HG03432 (cell line): ENCODE data around the gene UBE3B.

Experiments used
- ATAC-seq: cut with Tn5 transposase; IDR thresholded peaks from one replicate; pipeline ENCODE4 v1.9.1; 2021; ENCODE audit warnings: mild to moderate bottlenecking, moderate library complexity; ENCODE audit not compliant: unreplicated experiment

UBE3B gene

DNA sequence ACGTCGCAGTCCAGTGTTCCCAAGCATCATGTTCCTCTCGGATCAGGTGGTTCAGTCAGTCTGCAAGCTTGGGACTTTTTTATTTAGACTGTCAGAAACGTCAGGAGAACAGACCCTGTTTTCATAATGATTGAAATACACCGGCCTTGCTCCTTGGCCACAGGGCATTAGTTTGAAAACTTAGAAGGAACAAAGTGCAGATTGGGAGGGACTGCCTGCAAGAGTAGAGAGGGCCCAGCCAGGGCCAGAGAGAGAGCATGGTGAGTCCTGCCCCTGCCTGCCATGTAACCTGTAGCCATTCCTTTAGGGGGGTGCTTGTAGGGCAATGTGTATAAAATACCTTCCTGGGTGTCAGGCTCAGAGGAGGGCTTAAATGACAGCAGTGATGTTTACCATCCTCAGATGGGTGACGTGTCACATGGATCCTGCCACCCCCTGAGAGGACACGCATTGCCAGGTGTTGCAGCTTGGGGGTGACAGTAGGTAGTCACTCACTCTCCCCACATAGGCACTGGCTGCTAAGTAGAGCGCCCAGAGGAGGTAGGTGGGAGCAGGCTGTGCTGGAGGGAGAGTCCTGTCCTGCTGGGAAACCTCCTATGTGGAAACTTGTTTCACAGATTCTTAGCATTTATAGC, 50.2 kb downstream of the UBE3B start:
- ATAC-seq, result no peak

DNA sequence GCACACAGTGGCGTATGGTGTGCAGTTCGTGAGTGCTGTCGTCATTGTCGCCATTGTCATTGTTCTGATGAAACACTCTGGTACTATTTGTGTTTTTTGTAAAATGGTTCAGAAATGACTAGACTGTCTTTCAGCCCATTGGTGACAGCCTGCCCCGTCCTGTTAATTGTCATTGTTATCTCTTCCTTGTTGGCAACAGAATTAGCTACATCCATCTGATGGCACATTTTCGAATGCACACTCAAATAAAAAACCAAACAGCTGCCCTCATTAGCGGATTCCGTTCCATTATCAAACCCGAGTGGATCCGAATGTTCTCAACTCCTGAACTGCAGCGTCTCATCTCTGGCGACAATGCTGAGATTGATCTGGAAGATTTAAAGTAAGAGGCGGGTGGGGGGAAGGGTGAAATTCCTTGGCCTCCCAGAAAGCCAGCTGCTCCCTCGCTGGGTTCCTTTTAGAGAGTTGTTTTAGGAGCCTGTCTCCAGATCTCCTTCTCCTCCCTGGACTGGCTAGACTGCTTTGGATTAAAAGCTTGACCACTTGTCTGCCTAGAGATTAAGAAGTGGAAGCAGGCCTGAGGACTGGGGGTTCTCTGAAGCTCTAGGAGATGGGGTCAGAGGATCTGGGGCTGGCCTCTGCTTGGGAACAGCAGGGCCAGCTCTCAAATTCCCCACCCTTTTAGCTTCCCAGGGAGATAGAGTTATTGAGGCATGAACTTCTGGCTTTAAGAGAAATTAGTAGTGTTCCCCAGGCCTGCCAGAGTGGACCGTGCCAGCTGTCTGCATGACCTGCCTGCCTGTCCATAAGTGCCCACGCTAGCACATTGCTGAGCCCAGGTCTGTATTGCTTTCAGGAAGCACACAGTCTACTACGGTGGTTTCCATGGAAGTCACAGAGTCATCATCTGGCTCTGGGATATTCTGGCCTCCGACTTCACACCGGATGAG, 52.5 kb downstream of the UBE3B start:
- no peak for ATAC-seq

DNA sequence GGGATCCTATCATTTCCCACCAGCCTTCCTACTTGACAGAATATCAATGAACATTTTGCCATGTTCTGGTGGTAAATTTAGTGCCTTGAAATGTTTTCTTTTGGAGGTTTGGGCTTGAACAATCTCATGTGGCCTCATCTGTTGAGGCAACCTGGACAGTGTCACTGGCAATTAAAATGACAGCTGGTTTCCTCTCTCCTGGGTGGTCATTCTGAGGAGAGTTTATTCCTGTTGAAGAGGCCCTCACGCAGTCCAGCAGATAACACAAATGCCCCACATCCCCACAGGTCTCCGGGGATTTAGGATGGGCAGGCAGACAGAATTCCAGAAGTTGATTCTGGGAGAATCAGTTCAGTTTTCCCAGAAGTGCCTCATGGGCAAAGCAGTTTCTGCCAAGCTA, 54.0 kb downstream of the UBE3B start:
- ATAC-seq, result no peak

DNA sequence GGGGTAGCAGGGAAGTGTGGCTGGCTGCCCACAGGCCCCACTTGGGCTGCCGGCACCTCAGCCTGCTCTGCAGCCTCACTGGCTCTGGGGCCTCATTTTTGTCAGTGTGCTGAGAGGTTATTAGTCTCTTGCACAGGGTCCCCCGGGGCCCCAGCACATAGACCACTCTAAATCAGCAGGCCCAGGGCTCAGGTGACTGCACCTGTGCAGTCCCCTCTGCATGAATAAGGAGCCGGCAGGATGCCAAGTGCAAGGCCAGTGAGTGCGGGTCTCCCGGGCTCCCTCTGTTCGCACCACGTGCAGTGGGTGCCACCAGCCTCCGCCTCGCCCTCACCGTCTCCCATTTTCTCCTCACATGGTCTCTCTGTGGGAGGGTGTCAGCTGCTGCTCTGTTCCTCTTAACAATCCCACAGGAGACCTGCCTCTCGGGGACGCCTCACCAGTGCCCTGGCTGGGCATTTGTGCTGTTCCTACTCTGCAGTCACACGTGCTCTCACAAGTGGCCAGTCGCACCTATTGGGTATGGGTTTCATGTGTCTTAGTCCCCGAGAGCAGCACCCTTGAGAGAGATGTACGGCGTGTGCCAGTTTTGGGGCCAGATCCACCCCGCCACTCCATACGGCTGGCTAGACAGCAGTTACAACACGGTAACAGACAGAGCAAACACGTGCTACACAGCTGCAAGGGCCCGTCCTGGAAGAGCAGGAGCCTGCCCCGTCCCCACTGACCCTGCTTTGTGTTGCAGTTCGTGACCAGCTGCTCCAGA, 55.5 kb downstream of the UBE3B start:
- ATAC-seq, result no peak

DNA sequence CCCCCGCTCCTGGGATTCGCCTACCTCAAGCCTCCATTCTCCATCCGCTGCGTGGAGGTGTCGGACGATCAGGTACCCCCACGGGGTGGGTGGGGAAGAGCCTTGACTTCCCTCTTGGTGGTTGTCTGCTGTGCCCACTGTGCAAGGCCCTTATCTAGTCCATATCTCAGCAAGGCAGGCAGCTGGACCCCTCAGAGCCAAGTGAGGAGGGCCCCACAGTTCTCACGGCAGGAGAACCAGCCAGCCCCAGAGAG, 56.0 kb downstream of the UBE3B start:
- no peak for ATAC-seq

DNA sequence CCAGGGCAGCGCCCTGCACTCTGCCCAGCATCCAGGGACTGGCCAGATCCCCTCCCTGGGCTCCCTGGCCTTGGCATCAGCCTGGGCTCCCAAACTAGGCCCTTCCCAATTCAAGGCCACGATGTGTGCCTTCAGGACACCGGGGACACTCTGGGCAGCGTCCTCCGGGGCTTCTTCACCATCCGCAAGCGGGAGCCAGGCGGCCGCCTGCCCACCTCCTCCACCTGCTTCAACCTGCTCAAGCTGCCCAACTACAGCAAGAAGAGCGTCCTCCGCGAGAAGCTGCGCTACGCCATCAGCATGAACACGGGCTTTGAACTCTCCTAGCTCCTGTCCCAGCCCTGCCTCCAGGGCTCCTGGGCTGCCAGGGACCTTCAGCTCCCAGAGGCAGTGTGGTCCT, 57.0 kb downstream of the UBE3B start:
- ATAC-seq, result no peak

DNA sequence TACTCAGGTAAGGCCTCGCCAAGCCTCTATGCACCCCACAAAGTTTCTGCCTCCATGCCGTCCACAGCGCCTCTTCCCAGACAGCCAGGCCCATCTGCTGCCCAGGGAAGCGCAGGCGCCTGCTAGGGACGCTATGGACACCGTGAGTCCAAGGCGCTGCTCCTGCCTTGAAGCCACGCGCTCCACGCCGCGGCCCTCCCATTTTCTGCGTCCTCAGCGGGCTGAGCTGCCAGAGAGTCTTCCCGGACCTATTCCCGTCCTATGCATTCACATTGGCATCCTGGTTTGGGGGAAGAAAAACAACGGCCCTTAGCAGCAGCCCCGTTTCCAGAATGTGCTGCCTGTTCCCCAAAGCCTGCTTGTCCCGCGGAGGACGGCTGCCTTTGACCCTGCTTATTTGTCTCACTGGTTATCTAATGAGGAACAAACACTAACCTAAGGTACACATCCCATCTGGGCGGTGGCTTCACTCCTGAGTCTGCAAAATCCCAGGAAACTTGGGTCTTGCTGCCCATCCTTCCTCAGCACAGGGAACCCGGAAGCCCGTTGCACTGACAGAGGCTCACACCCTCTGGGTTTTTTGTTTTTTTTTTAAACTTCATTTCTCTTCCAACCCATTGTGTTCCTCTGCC, 57.9 kb downstream of the UBE3B start:
- ATAC-seq, result no peak

DNA sequence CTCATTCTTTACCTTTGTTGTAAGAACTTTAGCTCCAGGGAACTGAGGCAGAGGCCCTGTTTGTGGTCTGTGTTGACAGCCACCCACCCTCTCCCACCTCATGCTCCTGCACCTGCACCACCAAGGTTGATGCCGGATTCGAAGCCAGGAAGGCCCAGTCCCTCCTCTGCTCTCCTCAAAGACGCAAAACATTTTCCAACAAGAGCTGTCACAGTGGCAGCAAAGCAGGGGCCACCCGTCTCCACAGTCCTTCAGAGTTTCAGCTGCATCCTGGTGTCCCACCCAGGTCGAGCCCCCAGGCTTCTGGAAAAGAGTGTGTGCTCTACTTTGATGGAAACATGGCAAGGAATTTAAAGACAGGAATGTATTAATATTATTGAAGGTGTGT, 58.4 kb downstream of the UBE3B start:
- no peak for ATAC-seq

DNA sequence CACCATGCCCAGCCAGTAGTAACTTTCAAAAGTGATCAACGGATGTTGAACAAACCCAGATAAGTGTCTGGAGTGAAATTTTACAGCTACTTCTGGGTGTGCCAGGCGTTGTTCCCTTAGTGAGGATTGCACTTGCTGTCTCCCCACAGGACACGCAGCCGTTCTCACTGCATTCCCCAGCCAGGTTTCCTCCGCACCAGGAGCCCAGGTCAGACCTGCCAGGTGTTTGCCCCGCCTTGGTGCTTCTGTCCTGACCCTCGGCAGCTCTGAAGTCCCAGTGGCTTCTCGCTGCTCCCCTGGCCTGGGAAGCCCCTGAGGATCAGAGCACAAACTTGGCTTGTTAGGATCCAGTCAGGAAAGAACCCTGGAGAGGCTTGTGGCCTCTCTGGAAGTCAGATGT, 59.7 kb downstream of the UBE3B start:
- ATAC-seq, result no peak

DNA sequence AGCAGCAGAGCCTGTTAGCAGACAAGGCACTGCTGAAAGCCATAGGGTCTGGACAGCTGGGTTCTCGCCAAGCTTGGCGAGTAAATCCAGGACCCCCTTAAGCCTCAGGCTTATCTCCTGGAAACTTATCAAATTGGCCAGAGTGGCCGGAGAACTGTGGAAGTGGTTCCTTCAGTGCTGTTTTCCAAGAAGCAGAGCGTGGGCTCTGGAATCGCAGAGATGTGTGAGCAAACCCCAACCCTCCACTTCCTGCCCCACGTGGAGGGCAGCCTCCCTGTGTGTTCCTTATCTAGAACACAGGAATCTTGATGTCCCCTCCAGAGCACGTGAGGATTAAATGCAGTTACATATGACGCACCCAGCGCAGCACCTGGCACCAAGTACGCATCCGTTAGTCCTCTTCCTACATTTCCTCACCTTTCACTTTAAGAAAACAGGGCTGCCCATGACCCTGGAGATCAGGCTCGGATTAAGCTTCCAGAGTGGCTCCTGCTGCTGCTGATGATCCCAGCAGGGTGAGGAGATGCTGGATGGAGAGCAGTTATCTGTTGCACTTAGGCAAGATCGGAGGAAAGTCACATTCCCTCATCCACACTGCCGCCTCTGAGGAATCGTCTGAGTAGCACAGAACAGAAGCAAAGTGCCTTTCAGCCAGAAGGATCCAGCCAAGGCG, 60.9 kb downstream of the UBE3B start:
- no peak for ATAC-seq

DNA sequence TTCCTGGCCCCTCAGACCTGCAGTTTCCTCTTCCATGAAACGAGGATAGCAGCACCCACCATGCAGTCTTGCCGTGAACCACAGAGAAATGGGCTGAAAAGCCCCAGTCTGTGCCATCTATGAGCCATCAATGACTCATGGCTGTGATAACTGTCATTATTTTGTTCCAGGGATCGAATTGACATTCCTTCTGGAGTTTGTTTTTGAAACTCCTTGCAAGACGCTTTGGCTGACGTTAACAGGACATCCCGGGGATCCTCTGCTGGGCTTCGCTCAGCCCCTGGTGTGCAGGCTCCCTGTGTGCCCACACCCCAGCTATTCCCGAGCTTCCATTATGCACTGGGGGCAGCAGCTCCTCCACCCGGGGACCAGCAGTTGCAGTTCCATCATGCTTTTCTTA, 62.1 kb downstream of the UBE3B start:
- no peak for ATAC-seq

DNA sequence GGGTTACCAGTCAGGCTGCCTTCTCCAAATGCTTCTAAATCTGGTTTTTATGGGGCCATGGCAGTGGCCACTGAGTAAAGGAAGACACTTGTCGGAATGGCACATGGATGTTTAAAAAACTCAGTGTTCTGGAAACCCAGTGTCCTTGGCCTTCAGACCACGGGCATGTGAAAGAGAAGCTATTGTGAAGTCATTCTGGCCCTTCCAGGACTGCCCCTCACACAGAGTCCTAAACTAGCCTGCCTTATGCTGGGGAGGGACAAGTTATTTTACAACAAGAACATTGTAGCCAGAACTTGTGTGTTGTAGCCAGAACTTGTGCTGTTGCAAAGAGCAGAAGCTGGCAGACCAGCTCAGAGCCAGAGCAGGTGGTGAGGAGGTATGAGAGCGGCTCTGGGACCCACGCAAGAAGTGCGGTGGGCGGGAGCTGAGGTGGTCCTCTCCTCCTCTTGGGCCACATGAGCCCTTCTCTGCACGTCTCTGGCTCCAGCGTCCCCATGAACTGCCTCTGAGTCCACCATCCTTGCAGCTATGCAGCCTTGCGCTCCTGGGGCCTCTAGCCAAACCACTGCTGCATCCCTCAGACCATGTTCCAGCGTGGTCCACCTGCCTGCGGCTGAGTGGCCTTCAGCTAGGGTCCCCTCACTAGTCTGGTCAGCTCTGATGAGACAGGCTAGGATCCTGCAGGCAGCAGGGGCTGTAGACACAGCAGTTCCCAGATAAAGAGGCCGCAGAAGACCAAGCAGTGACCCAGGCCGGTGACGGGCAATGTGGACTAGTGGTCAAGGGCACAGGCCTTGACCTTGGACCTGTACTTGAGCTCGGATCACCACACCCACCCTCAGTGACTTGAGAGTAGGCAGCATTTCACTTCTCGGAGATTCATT, 63.3 kb downstream of the UBE3B start:
- no peak for ATAC-seq

DNA sequence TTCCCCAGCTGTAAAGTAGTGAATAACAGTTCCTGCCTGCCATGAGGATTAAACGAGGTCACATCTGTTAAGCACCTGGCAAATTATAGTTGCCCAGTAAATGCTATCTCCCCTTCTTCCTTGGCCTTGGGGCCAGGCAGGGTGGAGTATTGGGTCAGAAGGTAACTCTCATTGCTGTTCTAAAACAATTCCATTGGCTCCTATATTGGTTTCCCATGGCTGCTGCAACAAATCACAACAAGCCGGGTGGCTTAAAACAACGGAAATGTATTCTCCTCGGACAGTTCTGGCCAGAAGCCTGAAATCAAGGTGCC, 63.9 kb downstream of the UBE3B start:
- no peak for ATAC-seq

DNA sequence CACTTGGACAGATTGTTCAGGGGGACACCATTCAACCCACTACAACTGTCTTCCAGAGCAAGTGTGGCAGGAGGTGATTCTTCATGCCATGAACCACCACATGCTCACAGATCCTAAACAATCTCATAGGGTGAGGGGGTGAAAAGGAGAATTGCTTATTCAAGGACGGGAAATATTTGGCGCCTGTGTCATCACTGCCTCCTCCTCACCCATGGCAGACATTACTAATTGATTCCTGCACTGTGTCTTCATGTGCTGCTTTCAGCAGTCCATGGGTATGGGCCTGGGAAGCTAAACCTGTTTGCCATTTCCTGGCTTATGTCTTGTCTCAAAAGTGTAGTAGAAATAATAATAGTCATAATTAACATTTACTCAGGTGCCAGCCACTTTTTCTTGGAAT, 64.6 kb downstream of the UBE3B start:
- ATAC-seq, result no peak

DNA sequence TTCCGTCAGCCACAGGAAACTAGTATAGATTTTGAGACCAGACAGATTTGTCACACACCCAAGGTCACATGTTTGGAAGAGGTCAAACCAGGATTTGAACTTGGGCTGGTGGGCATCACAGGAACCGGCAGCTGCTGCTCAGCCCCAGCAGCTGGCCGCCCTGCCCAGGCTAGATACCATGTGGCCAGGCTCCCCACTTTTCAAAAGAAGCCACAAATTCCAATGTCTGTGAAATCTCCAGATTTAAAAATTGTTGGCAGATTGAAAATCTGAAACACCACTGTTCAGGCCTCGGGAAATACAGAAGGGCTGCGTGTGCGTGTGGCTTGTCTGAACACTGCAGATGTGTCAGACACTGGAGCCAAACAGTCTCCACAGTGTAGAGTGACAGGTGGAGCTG, 65.4 kb downstream of the UBE3B start:
- ATAC-seq, result no peak

DNA sequence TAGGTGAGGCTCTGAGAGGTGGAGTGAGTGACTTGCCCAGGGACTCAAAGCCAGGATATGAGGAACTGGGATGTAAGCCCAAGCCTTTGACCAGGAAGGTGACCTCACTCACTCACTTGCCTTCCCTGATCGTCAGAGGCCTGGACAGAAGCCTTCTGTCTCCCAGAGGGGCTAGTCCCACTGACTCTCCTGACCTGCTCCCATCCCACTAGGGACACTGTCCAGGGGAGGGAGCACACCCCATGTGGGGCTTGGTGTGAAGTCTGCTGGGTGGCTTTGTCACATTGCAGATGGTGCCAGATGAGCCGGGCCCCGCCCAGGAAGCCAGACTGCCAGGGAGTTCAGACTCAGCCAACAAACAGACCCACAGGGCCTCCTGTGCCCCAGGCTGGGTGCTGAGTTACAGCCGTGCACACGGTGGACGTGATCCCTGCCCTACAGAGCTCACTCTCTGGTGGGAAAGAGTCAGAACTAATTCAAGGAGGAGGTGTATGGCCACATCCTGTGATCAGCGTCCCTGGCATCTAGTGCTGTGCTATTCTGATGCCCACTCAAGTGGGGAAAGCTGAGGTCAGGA, 67.6 kb downstream of the UBE3B start:
- ATAC-seq, result no peak

DNA sequence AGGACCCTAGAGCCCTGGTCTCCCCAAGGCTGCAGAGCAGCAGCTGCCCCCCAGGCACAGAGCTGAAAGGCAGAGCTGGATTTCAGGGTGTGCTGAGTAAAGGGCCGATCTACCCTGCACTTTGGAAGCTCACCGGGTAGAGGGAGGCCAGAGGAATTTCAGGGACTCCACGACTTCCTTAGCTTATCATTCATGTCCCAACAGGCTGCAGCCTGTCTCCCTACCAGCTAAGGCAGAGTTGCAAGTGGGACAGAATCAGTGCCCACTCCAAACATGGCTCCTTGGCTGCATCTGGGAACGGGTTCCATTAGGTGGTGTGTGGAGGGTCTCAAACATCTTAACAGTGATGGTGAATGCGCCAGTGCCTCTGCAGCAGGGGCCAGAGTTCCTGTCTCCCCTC, 68.4 kb downstream of the UBE3B start:
- no peak for ATAC-seq

DNA sequence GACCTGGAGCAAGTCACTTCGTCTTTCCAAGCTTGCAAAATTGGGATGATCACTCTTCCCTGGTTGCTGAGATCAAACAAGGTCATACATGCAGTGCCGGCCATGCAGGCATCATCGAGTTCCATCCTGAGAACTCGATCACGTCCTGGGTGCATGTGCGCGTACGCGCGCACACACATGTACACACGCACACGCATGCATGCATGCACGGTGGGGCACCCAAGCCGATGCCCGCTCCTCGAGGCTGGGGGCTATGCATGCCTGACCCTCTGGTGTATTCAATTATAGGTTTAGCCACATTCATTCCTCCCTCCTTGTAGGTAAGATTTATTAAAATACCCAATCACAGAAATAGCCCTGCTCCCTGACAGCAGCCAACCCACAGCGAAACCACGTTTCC, 69.9 kb downstream of the UBE3B start:
- no peak for ATAC-seq

DNA sequence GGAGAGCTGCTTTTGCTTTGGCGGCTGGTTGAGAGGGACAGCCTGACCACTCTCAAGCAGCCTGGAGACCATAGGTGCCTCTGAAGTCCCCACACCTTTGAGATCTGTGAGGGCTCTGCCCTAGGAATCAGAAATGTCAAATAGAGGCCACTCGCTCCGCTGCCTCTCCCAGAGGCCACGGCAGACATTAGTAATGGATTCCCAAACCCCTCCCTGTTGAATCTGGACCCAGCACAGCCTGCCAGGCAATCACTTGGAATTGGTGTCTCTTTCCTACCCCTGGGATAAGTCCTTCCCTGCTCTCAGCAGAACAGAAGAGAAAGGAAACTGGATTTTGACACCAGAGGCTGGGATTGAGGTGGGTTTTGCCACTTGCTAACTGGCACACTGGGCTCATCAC, 70.8 kb downstream of the UBE3B start:
- no peak for ATAC-seq
